HEK293T (cell line): ENCODE data around the gene ECSIT.
"Not testable (repeated sequence)": the region's sequence is repeated elsewhere in the genome, so short reads cannot be mapped to it uniquely, and the experiment has no call there.

Experiments
- CTCF ChIA-PET: fragments of 350-600 bp; formaldehyde crosslinking; extraction: SDS; loops from one replicate; lab custom pipeline; 2021; ENCODE audit warnings: antibody characterized with exemption, inconsistent platforms; lab: Yijun Ruan, JAX
- POLR2A ChIA-PET: fragments of 350-600 bp; formaldehyde crosslinking; extraction: SDS; loops from one replicate; lab custom pipeline; 2020; ENCODE audit warnings: antibody characterized with exemption, inconsistent platforms; lab: Yijun Ruan, JAX
- DNase-seq: peaks from one replicate; pipeline ENCODE4 v3.0.0; 2012; ENCODE audit warnings: mixed read lengths; ENCODE audit errors: extremely low spot score
- ARNT ChIP-seq: fragments of 450-650 bp; IDR thresholded peaks from 2 replicates; pipeline ENCODE4 v1.6.1; 2017; ENCODE audit warnings: mild to moderate bottlenecking
- BHLHE40 ChIP-seq: fragments of 450-650 bp; IDR thresholded peaks from 2 replicates; pipeline ENCODE4 v1.6.1; 2016; ENCODE audit warnings: mild to moderate bottlenecking, moderate library complexity, borderline replicate concordance
- CTBP1 ChIP-seq: fragments of 450-650 bp; IDR thresholded peaks from 2 replicates; pipeline ENCODE4 v1.6.1; 2016; ENCODE audit warnings: borderline replicate concordance
- ELF4 ChIP-seq: fragments of 450-650 bp; IDR thresholded peaks from 2 replicates; pipeline ENCODE4 v1.6.1; 2017; ENCODE audit warnings: antibody characterized with exemption
- FOXA1 ChIP-seq: fragments of 450-650 bp; IDR thresholded peaks from 2 replicates; pipeline ENCODE4 v1.6.1; 2016; ENCODE audit warnings: mild to moderate bottlenecking
- FOXK2 ChIP-seq: fragments of 450-650 bp; IDR thresholded peaks from 2 replicates; pipeline ENCODE4 v1.6.1; 2016; ENCODE audit warnings: mild to moderate bottlenecking
- FOXM1 ChIP-seq: fragments of 450-650 bp; IDR thresholded peaks from 2 replicates; pipeline ENCODE4 v1.6.1; 2017; ENCODE audit warnings: mild to moderate bottlenecking, borderline replicate concordance
- HDGF ChIP-seq: fragments of 450-650 bp; IDR thresholded peaks from 2 replicates; pipeline ENCODE4 v1.6.1; 2017; ENCODE audit warnings: antibody characterized with exemption, borderline replicate concordance
- L3MBTL2 ChIP-seq: fragments of 450-650 bp; conservative IDR thresholded peaks from 2 replicates; pipeline ENCODE4 v1.6.1; 2016; ENCODE audit warnings: mild to moderate bottlenecking
- LEF1 ChIP-seq: fragments of 450-650 bp; IDR thresholded peaks from 2 replicates; pipeline ENCODE4 v1.6.1; 2017; ENCODE audit warnings: mild to moderate bottlenecking, borderline replicate concordance
- NFRKB ChIP-seq: fragments of 450-650 bp; IDR thresholded peaks from 2 replicates; pipeline ENCODE4 v1.6.1; 2016; ENCODE audit warnings: mild to moderate bottlenecking, moderate library complexity
- PKNOX1 ChIP-seq: fragments of 450-650 bp; IDR thresholded peaks from 2 replicates; pipeline ENCODE4 v1.6.1; 2016
- SP1 ChIP-seq: fragments of 450-650 bp; IDR thresholded peaks from 2 replicates; pipeline ENCODE4 v1.6.1; 2017
- SUZ12 ChIP-seq: fragments of 450-650 bp; IDR thresholded peaks from 2 replicates; pipeline ENCODE4 v1.6.1; 2016; ENCODE audit warnings: mild to moderate bottlenecking
- TARDBP ChIP-seq: fragments of 450-650 bp; IDR thresholded peaks from 2 replicates; pipeline ENCODE4 v1.6.1; 2016
- ZNF384 ChIP-seq: fragments of 450-650 bp; IDR thresholded peaks from 2 replicates; pipeline ENCODE4 v1.6.1; 2016

Gene ECSIT

GRCh38 chr19:11475861-11476260 lies 53.1 kb downstream of the ECSIT start:
- TF ChIP-seq BHLHE40 (no peak), ELF4 (no peak), PKNOX1 (no peak), ZNF384 (no peak), L3MBTL2 (no peak)
- no peak for DNase-seq
- POLR2A ChIA-PET: no interaction called here
- CTCF ChIA-PET: no interaction called here

GRCh38 chr19:11475343-11475742 lies 53.6 kb downstream of the ECSIT start:
- POLR2A ChIA-PET, CTCF ChIA-PET: not testable (repeated sequence)

GRCh38 chr19:11473725-11474124 lies 55.2 kb downstream of the ECSIT start:
- CTCF ChIA-PET: interaction anchor here (1.5 kb wide), 1 partner anchor 92 kb away, joined by 3 read pairs; no protein-coding TSS in a partner anchor

More at GRCh38 chr19:11475343-11475742, 53.6 kb downstream of the ECSIT start:
- not testable (repeated sequence) for DNase-seq

GRCh38 chr19:11468266-11468845 lies 60.6 kb downstream of the ECSIT start:
- DNase-seq, POLR2A ChIA-PET: not testable (repeated sequence)
- CTCF ChIA-PET: interaction anchor here (2.0 kb wide), 1 partner anchor 14 kb away, joined by 9 read pairs; no protein-coding TSS in a partner anchor

More at GRCh38 chr19:11473725-11474124, 55.2 kb downstream of the ECSIT start:
- TF ChIP-seq PKNOX1 (no peak), SP1 (no peak), FOXA1 (no peak)
- DNase-seq: no peak
- POLR2A ChIA-PET: no interaction called here

GRCh38 chr19:11465600-11465999 lies 63.3 kb downstream of the ECSIT start:
- POLR2A ChIA-PET: no interaction called here
- no peak for DNase-seq
- no peak for TF ChIP-seq FOXA1
- TF ChIP-seq SUZ12: no peak
- TF ChIP-seq ELF4: no peak
- no peak for TF ChIP-seq TARDBP
- no peak for TF ChIP-seq L3MBTL2
- no peak for TF ChIP-seq CTBP1
- no peak for TF ChIP-seq SP1
- CTCF ChIA-PET: no interaction called here

GRCh38 chr19:11464333-11465265 lies 64.3 kb downstream of the ECSIT start:
- TF ChIP-seq ELF4 (no peak), LEF1 (no peak), SP1 (no peak), NFRKB (no peak), TARDBP (no peak), FOXA1 (no peak)
- ChIA-PET CTCF (no interaction called here), POLR2A (no interaction called here)
- no peak for DNase-seq

- TF ChIP-seq FOXK2 (no peak), FOXA1 (no peak), FOXM1 (no peak), TARDBP (no peak), ELF4 (no peak), NFRKB (no peak), PKNOX1 (no peak), ARNT (no peak), SUZ12 (no peak), SP1 (no peak), BHLHE40 (no peak), HDGF (no peak), L3MBTL2 (no peak), LEF1 (no peak), ZNF384 (no peak), CTBP1 (no peak)
- ChIA-PET POLR2A (no interaction called here), CTCF (no interaction called here)
- no peak for DNase-seq
Measured at GRCh38 chr19:11463391-11463790, 65.5 kb downstream of the ECSIT start.
